ENCODE results near the gene DAPK2. TPM values are rescaled to one million over a fixed set of nuclear protein-coding genes. Genes with fewer than 3 reads are reported as not detected.

DAPK2 gene
- polyA plus RNA-seq, 2 of the 4 experiments (the other 2 are of a cell fraction): 3.1 to 4.8 TPM

GRCh38 chr15:63991706-63992105 lies 54.6 kb downstream of the DAPK2 start:
- DNase-seq (ENCODE audit: low read depth in 1 of 2, low spot score in 1 of 2): no peak
- H3K4me2 ChIP-seq: no peak overlapping the region
- no peak overlapping the region for H3K4me3 ChIP-seq
- TF ChIP-seq PHF8 (IDR thresholded peaks at IDR 0.05; ENCODE audit: borderline replicate concordance, low read depth): no peak
- TF ChIP-seq RFX5 (IDR thresholded peaks at IDR 0.05): no peak
- no peak for TF ChIP-seq NFE2L2 (conservative IDR thresholded peaks at IDR 0.05; ENCODE audit: low read length)
- H3K9me3 ChIP-seq: no peaks in the 10 kb centered on the region
- H3K4me1 ChIP-seq: no peaks in the 10 kb centered on the region
- POLR2A ChIA-PET: no interaction called here
- no peak for ATAC-seq
- FAIRE-seq: no peak
- CTCF ChIA-PET: interaction anchor here (0.6 to 2.2 kb wide), 5 partner anchors 14 to 165 kb away, joined by 3 to 6 read pairs (median 3); no protein-coding TSS in a partner anchor
- 93% methylated on average over 3 of the region's 3 CpGs for WGBS (ENCODE audit: missing lambda C conversion rate)
- H3K27ac ChIP-seq: no peak overlapping the region

GRCh38 chr15:63990454-63990853 lies 55.8 kb downstream of the DAPK2 start:
- 83% methylated on average over 8 of the region's 8 CpGs for WGBS (ENCODE audit: missing lambda C conversion rate)
- Histone ChIP-seq H3K4me1 (no peaks in the 10 kb centered on the region), H3K9me3 (no peaks in the 10 kb centered on the region), H3K4me3 (no peak overlapping the region), H3K4me2 (no peak overlapping the region), H3K27ac (no peak overlapping the region)
- TF ChIP-seq FOSB (CRISPR knock-in tag; IDR thresholded peaks at IDR 0.05) (no peak), MAFK (IDR thresholded peaks at IDR 0.05; ENCODE audit: partially characterized antibody) (no peak), HMGXB4 (CRISPR knock-in tag; IDR thresholded peaks at IDR 0.05; ENCODE audit: borderline replicate concordance) (no peak), POLR2A (IDR thresholded peaks at IDR 0.05; ENCODE audit: low read length) (no peak), TFCP2L1 (CRISPR knock-in tag; IDR thresholded peaks at IDR 0.05) (no peak), HOXB5 (CRISPR knock-in tag; IDR thresholded peaks at IDR 0.05) (no peak), CEBPB (IDR thresholded peaks at IDR 0.05) (no peak), RAD21 (conservative IDR thresholded peaks at IDR 0.05 in 1 of 2, IDR thresholded peaks at IDR 0.05 in 1 of 2) (no peak), EP300 (IDR thresholded peaks at IDR 0.05) (no peak)
- ChIA-PET POLR2A (no interaction called here), CTCF (interaction anchor here (1.1 to 1.8 kb wide), 4 partner anchors 45 to 77 kb away, joined by 3 to 6 read pairs (median 4); no protein-coding TSS in a partner anchor)
- no peak for ATAC-seq
- DNase-seq (ENCODE audit: low read depth in 1 of 2, low spot score in 1 of 2): no peak
- no peak for FAIRE-seq

GRCh38 chr15:63987796-63988378 lies 58.4 kb downstream of the DAPK2 start:
- CTCF ChIA-PET: interaction anchor here (1.0 to 1.5 kb wide), 2 partner anchors 10 to 58 kb away, joined by 4 to 8 read pairs; partner anchors contain the start of gene DAPK2
- POLR2A ChIA-PET: no interaction called here
- DNase-seq (ENCODE audit: low read depth in 1 of 2, low spot score in 1 of 2) (no peak), FAIRE-seq (no peak), ATAC-seq (no peak)
- TF ChIP-seq ZNF302 (CRISPR knock-in tag; IDR thresholded peaks at IDR 0.05): no peak
- TF ChIP-seq KDM5A (IDR thresholded peaks at IDR 0.05): no peak
- no peak for TF ChIP-seq HOXB5 (CRISPR knock-in tag; IDR thresholded peaks at IDR 0.05)
- TF ChIP-seq RNF2 (IDR thresholded peaks at IDR 0.05; ENCODE audit: borderline replicate concordance, low read depth): no peak
- H3K4me1 ChIP-seq: no peaks in the 10 kb centered on the region
- H3K27ac ChIP-seq: no peak overlapping the region
- 76% methylated on average over 4 of the region's 4 CpGs for WGBS (ENCODE audit: missing lambda C conversion rate)
- H3K9me3 ChIP-seq: no peaks in the 10 kb centered on the region
- H3K4me2 ChIP-seq: no peak overlapping the region
- no peak overlapping the region for H3K4me3 ChIP-seq

- H3K27ac ChIP-seq: no peak overlapping the region
- H3K4me3 ChIP-seq: no peak overlapping the region
- ATAC-seq: no peak
- CTCF ChIA-PET: interaction anchor here (0.5 to 1.1 kb wide), 2 partner anchors 41 to 162 kb away, joined by 3 read pairs; no protein-coding TSS in a partner anchor
- H3K4me1 ChIP-seq: no peaks in the 10 kb centered on the region
- no peak for TF ChIP-seq POLR2AphosphoS2 (conservative IDR thresholded peaks at IDR 0.05; ENCODE audit: low read length)
- TF ChIP-seq CHD4 (IDR thresholded peaks at IDR 0.05; ENCODE audit: borderline replicate concordance): no peak
- POLR2A ChIA-PET: no interaction called here
- DNase-seq (ENCODE audit: low read depth in 1 of 2, low spot score in 1 of 2): no peak
- H3K9me3 ChIP-seq: no peaks in the 10 kb centered on the region
- no peak for FAIRE-seq
- H3K4me2 ChIP-seq: no peak overlapping the region
- 90% methylated on average over 3 of the region's 3 CpGs for WGBS (ENCODE audit: missing lambda C conversion rate)
Measured at GRCh38 chr15:63986751-63987341, 59.4 kb downstream of the DAPK2 start.

Measured in A549 (cell line).